ENCODE results near the gene OGFOD2.

- no peak for TF ChIP-seq EZH2 (IDR thresholded peaks at IDR 0.05; ENCODE audit: low read length)
- TF ChIP-seq, protein P1, sequence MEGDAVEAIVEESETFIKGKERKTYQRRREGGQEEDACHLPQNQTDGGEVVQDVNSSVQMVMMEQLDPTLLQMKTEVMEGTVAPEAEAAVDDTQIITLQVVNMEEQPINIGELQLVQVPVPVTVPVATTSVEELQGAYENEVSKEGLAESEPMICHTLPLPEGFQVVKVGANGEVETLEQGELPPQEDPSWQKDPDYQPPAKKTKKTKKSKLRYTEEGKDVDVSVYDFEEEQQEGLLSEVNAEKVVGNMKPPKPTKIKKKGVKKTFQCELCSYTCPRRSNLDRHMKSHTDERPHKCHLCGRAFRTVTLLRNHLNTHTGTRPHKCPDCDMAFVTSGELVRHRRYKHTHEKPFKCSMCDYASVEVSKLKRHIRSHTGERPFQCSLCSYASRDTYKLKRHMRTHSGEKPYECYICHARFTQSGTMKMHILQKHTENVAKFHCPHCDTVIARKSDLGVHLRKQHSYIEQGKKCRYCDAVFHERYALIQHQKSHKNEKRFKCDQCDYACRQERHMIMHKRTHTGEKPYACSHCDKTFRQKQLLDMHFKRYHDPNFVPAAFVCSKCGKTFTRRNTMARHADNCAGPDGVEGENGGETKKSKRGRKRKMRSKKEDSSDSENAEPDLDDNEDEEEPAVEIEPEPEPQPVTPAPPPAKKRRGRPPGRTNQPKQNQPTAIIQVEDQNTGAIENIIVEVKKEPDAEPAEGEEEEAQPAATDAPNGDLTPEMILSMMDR (optimal IDR thresholded peaks at IDR 0.05 in 1 of 3, IDR thresholded peaks at IDR 0.05 in 1 of 3, conservative IDR thresholded peaks at IDR 0.05 in 1 of 3; ENCODE audit: extremely low read depth in 1 of 3, insufficient read depth in 2 of 3, low read length in 3 of 3): no peak
Measured at GRCh38 chr12:122943196-122943595, 31.8 kb upstream of the OGFOD2 start.
